HCT116 (cell line): ENCODE data around the gene PRR23A. TPM values are rescaled to one million over a fixed set of nuclear protein-coding genes. Genes with fewer than 3 reads are reported as not detected.

Experiments used
- ATAC-seq: fragments of 200-7000 bp; cut with Tn5 transposase; 2 replicates; pipeline ENCODE4 v1.9.1; 2020; ENCODE audit warnings: mild to moderate bottlenecking, moderate library complexity
- BruUV-seq: library from RNA; stranded (reverse); fragments of 400-500 nt; replicated peaks from 2 replicates; lab custom pipeline; 2021; lab: Mats Ljungman, UMichigan
- CTCF ChIA-PET: fragments of 300-600 bp; sonication (Branson Sonifier 250); formaldehyde crosslinking; loops from one replicate; lab custom pipeline; 2021; ENCODE audit warnings: antibody characterized with exemption; lab: Charles Lee
- POLR2A ChIA-PET: fragments of 300-600, 350-600 bp; sonication (Branson Sonifier 250); formaldehyde crosslinking; loops from one replicate; lab custom pipeline; 2021; ENCODE audit warnings: antibody characterized with exemption; lab: Charles Lee
- RAD21 ChIA-PET, 2 experiments: fragments of 300-600 bp; sonication (Branson Sonifier 250); formaldehyde crosslinking; loops; one replicate each; lab custom pipeline; 2023; ENCODE audit warnings: low total read pairs in 2 of 2; ENCODE audit not compliant: uncharacterized antibody in 2 of 2, unreplicated experiment in 2 of 2, low non-redundant PET in 1 of 2; lab: Charles Lee
- DNase-seq: peaks from one replicate; pipeline ENCODE4 v3.0.0-alpha.2; 2010; ENCODE audit warnings: low read depth, low spot score
- H2AFZ ChIP-seq: fragments of 200-600 bp; shearing (Covaris generic), sonication (generic); 2 replicates; pipeline ENCODE4 v1.6.1; 2017; ENCODE audit warnings: low read depth, mixed run types, mixed read lengths, antibody characterized with exemption, low read length; ENCODE audit not compliant: poor library complexity, severe bottlenecking
- H3K27ac ChIP-seq: 2 replicates; pipeline ENCODE4 v1.5.1; 2012; ENCODE audit warnings: low read depth, low read length
- H3K27me3 ChIP-seq: fragments of 200-600 bp; sonication (generic); 2 replicates; pipeline ENCODE4 v1.6.1; 2016; ENCODE audit warnings: mixed run types, low read length, mixed read lengths; ENCODE audit not compliant: insufficient read depth
- H3K36me3 ChIP-seq, 2 experiments: fragments of 200-500 bp in 1 of 2; fragments of 200-600 bp in 1 of 2; sonication (Bioruptor generic) in 1 of 2; sonication (generic) in 1 of 2; 2 replicates each; pipeline versions ENCODE4 v1.5.1 to v1.6.1; 2014 to 2016; ENCODE audit warnings: low read length in 2 of 2, inconsistent platforms in 1 of 2, mixed read lengths in 1 of 2, mixed run types in 1 of 2; ENCODE audit not compliant: insufficient read depth in 2 of 2, control insufficient read depth in 1 of 2
- H3K4me1 ChIP-seq, 2 experiments: fragments of 200-600 bp in 1 of 2; sonication (generic) in 1 of 2; 2 replicates each; pipeline versions ENCODE4 v1.5.1 to v1.6.1; 2012 to 2017; ENCODE audit warnings: low read length in 2 of 2, inconsistent platforms in 1 of 2, mild to moderate bottlenecking in 1 of 2, mixed read lengths in 1 of 2, mixed run types in 1 of 2, moderate library complexity in 1 of 2; ENCODE audit not compliant: insufficient read depth in 2 of 2, control insufficient read depth in 1 of 2
- H3K4me2 ChIP-seq: fragments of 200-600 bp; sonication (generic); 2 replicates; pipeline ENCODE4 v1.6.1; 2017; ENCODE audit warnings: mixed run types, low read length, mixed read lengths
- H3K4me3 ChIP-seq, 2 experiments: fragments of 200-600 bp in 1 of 2; sonication (generic) in 1 of 2; replicated peaks in 1 of 2; 2 replicates each; pipeline ENCODE4 v1.5.1; 2011 to 2016; ENCODE audit warnings: low read length in 2 of 2, control low read depth in 1 of 2, low read depth in 1 of 2, mild to moderate bottlenecking in 1 of 2, mixed read lengths in 1 of 2, mixed run types in 1 of 2
- H3K79me2 ChIP-seq: fragments of 200-600 bp; sonication (generic); 2 replicates; pipeline ENCODE4 v1.6.1; 2017; ENCODE audit warnings: mild to moderate bottlenecking, mixed run types, low read length, moderate library complexity, mixed read lengths; ENCODE audit not compliant: insufficient read depth
- H3K9ac ChIP-seq: fragments of 200-600 bp; sonication (generic); 2 replicates; pipeline ENCODE4 v1.6.1; 2016; ENCODE audit warnings: low read length, mixed read lengths
- H3K9me2 ChIP-seq: fragments of 200-600 bp; sonication (generic), shearing (Covaris generic); 2 replicates; pipeline ENCODE4 v1.6.1; 2017; ENCODE audit warnings: mixed run types, mild to moderate bottlenecking, moderate library complexity; ENCODE audit not compliant: insufficient read depth
- H3K9me3 ChIP-seq, 2 experiments: fragments of 200-500 bp in 1 of 2; fragments of 200-600 bp in 1 of 2; sonication (Bioruptor generic) in 1 of 2; sonication (generic) in 1 of 2; 2 replicates each; pipeline ENCODE4 v1.6.1; 2014 to 2017; ENCODE audit warnings: low read length in 2 of 2, mixed read lengths in 2 of 2, inconsistent platforms in 1 of 2, low read depth in 1 of 2, mild to moderate bottlenecking in 1 of 2, mixed run types in 1 of 2, moderate library complexity in 1 of 2; ENCODE audit not compliant: control insufficient read depth in 1 of 2, insufficient read depth in 1 of 2
- H4K20me1 ChIP-seq: fragments of 200-600 bp; sonication (generic), shearing (Covaris generic); 2 replicates; pipeline ENCODE4 v1.6.1; 2017; ENCODE audit warnings: mixed run types, mild to moderate bottlenecking, moderate library complexity; ENCODE audit not compliant: insufficient read depth
- CBX3 ChIP-seq: IDR thresholded peaks from 2 replicates; pipeline ENCODE4 v1.6.1; 2012; ENCODE audit warnings: low read depth
- EGR1 ChIP-seq: IDR thresholded peaks from 2 replicates; pipeline ENCODE4 v1.6.1; 2012; ENCODE audit warnings: low read depth
- ELF1 ChIP-seq: IDR thresholded peaks from 2 replicates; pipeline ENCODE4 v1.6.1; 2012; ENCODE audit warnings: low read depth, borderline replicate concordance
- EZH2 ChIP-seq: fragments of 200-600 bp; sonication (generic); IDR thresholded peaks from 2 replicates; pipeline ENCODE4 v1.6.1; 2017; ENCODE audit warnings: antibody characterized with exemption, mixed run types
- EZH2phosphoT487 ChIP-seq: fragments of 200-600 bp; IDR thresholded peaks from 2 replicates; pipeline ENCODE4 v1.6.1; 2018; ENCODE audit warnings: antibody characterized with exemption, borderline replicate concordance
- JUND ChIP-seq: IDR thresholded peaks from 2 replicates; pipeline ENCODE4 v1.6.1; 2012
- POLR2A ChIP-seq: IDR thresholded peaks from 2 replicates; pipeline ENCODE4 v1.7.0; 2011; ENCODE audit warnings: borderline replicate concordance; ENCODE audit not compliant: insufficient read depth, insufficient read length; ENCODE audit errors: extremely low read depth
- SRF ChIP-seq: IDR thresholded peaks from 2 replicates; pipeline ENCODE4 v1.6.1; 2012; ENCODE audit warnings: low read depth
- TCF7L2 ChIP-seq: IDR thresholded peaks from 2 replicates; pipeline ENCODE4 v1.7.0; 2011; ENCODE audit warnings: borderline replicate concordance, inconsistent platforms; ENCODE audit not compliant: insufficient read depth, insufficient read length; ENCODE audit errors: extremely low read depth
- ZFX ChIP-seq: fragments of 450-650 bp; IDR thresholded peaks from 2 replicates; pipeline ENCODE4 v1.6.1; 2017
- intact Hi-C: fragments of 100-400 bp; cut with micrococcal nuclease; formaldehyde crosslinking; loops from 2 replicates; pipeline ENCODE4 v1.10.0; 2022
- total RNA-seq: library from RNA; stranded (reverse); gene quantifications from one replicate; pipeline ENCODE4 v1.2.1, GENCODE V29; 2021; ENCODE audit not compliant: unreplicated experiment
- TF ChIP-seq, protein P1 (sequence below): IDR thresholded peaks from 2 replicates; pipeline ENCODE4 v1.6.1; 2012; ENCODE audit warnings: low read depth
- TF ChIP-seq, protein P2 (sequence below): IDR thresholded peaks from 2 replicates; pipeline ENCODE4 v1.6.1; 2012
- TF ChIP-seq, protein P3 (sequence below): IDR thresholded peaks from 2 replicates; pipeline ENCODE4 v1.6.1; 2011; ENCODE audit warnings: mild to moderate bottlenecking, low read length, moderate library complexity; ENCODE audit not compliant: insufficient replicate concordance; ENCODE audit errors: extremely low read depth

Gene PRR23A
- total RNA-seq, 1 experiment from 2014 or later: not detected

DNA sequence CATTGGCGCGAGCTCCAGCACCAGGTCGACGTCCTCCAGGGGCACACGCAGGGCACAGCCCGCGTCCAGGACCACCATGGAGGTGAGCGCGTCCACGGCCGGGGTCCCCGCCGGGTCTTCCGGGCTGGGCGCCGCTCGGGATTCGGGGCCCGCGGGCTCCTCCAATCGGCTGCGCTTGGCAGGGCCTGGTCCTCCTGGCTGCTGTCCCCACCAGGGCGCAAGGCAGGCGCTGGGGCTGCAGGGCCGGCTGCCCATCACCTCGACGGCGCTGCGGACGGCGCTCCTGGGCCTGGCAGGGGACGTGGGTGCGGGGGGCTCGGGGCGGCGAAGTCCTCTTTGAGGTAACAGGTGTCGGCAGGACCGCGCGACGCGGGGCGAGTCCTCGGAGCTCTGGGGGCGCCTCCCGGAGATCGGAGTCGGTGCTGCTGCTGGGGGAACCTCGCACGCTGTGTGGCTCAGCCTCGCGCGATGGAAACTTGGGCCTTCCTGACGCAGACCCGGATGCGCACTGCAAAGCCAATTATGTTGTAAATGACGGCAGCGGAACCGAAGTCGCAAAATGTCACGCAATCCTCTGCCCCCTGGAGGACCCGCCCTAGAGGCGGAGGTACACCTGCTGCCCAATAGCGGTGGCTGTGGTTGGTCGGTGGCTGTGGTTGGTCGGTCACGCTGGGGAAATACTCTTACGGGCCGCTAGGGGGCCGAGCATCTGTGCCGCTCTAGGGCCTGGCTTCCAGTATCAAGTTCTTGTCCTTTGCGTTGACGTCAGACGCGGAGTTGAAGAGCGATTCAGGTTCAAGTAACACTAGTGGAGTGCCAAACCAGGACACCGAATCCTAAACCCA is 38.5 kb upstream of the PRR23A start, which contains the start of gene PRR23C (continued):
- TF ChIP-seq EZH2: no peak
- TF ChIP-seq EGR1: no peak
- TF ChIP-seq, protein P1, sequence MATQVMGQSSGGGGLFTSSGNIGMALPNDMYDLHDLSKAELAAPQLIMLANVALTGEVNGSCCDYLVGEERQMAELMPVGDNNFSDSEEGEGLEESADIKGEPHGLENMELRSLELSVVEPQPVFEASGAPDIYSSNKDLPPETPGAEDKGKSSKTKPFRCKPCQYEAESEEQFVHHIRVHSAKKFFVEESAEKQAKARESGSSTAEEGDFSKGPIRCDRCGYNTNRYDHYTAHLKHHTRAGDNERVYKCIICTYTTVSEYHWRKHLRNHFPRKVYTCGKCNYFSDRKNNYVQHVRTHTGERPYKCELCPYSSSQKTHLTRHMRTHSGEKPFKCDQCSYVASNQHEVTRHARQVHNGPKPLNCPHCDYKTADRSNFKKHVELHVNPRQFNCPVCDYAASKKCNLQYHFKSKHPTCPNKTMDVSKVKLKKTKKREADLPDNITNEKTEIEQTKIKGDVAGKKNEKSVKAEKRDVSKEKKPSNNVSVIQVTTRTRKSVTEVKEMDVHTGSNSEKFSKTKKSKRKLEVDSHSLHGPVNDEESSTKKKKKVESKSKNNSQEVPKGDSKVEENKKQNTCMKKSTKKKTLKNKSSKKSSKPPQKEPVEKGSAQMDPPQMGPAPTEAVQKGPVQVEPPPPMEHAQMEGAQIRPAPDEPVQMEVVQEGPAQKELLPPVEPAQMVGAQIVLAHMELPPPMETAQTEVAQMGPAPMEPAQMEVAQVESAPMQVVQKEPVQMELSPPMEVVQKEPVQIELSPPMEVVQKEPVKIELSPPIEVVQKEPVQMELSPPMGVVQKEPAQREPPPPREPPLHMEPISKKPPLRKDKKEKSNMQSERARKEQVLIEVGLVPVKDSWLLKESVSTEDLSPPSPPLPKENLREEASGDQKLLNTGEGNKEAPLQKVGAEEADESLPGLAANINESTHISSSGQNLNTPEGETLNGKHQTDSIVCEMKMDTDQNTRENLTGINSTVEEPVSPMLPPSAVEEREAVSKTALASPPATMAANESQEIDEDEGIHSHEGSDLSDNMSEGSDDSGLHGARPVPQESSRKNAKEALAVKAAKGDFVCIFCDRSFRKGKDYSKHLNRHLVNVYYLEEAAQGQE: no peak
- TF ChIP-seq SRF: no peak
- no peak for TF ChIP-seq POLR2A
- no peak for TF ChIP-seq ZFX
- no peak for TF ChIP-seq EZH2phosphoT487
- TF ChIP-seq, protein P2, sequence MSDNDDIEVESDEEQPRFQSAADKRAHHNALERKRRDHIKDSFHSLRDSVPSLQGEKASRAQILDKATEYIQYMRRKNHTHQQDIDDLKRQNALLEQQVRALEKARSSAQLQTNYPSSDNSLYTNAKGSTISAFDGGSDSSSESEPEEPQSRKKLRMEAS: no peak

DNA sequence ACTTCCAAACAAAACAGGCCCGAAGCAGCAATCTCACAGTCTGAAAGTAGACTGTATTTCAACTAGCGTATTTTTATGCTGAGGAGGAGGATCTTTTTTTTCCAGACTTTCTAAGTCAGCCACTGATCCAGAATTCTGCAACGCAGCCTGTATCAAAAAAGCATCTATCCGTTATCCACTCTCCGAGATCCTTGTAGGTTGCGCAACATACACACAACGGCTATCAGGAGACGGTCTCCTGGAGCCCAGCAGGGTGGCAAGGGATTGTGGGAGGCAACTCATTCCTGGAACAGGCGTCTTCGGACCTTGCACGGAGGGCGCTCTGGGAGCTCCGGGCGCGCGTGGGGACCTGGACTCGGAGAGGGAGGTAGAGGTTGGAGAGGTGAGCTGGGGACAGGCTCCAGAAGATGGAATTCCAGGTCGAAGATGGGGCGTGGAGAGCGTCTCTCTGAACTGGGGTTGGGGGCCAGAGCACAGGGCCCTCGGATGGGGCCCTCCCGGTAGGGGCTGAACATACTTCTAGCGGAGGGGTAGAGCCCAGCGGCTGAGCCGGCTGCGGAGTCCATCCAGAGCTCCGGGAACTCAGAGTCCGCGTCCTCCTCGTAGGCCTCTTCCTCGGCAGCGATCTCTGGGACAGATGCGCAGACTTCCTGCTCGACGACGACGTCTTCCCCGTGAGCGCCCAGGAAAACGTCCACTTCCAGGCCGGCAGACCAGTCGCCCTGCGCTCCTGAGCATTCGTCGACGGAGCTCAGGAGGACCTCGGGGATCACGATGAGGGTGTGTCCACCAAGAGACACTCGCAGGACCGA is 37.7 kb upstream of the PRR23A start:
- no peaks in the 10 kb centered on the region for H3K27me3 ChIP-seq
- no peak overlapping the region for H3K4me3 ChIP-seq
- no peaks in the 10 kb centered on the region for H3K79me2 ChIP-seq
- ATAC-seq: no peak
- no peaks in the 10 kb centered on the region for H3K36me3 ChIP-seq
- RAD21 ChIA-PET: no interaction called here
- no peak for DNase-seq
- H3K9ac ChIP-seq: no peak overlapping the region
- H3K9me3 ChIP-seq: no peaks in the 10 kb centered on the region
- intact Hi-C loops: no loop called here
- no peak overlapping the region for H2AFZ ChIP-seq
- no peaks in the 10 kb centered on the region for H4K20me1 ChIP-seq
- no TSS peak for BruUV-seq
- no peak overlapping the region for H3K27ac ChIP-seq
- no peaks in the 10 kb centered on the region for H3K4me1 ChIP-seq
- no peaks in the 10 kb centered on the region for H3K9me2 ChIP-seq
- CTCF ChIA-PET: no interaction called here
- no peak overlapping the region for H3K4me2 ChIP-seq
- POLR2A ChIA-PET: no interaction called here
- TF ChIP-seq, protein P3, sequence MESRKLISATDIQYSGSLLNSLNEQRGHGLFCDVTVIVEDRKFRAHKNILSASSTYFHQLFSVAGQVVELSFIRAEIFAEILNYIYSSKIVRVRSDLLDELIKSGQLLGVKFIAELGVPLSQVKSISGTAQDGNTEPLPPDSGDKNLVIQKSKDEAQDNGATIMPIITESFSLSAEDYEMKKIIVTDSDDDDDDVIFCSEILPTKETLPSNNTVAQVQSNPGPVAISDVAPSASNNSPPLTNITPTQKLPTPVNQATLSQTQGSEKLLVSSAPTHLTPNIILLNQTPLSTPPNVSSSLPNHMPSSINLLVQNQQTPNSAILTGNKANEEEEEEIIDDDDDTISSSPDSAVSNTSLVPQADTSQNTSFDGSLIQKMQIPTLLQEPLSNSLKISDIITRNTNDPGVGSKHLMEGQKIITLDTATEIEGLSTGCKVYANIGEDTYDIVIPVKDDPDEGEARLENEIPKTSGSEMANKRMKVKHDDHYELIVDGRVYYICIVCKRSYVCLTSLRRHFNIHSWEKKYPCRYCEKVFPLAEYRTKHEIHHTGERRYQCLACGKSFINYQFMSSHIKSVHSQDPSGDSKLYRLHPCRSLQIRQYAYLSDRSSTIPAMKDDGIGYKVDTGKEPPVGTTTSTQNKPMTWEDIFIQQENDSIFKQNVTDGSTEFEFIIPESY: no peak
- TF ChIP-seq TCF7L2 (no peak), EZH2phosphoT487 (no peak), ELF1 (no peak), CBX3 (no peak), JUND (no peak)
- TF ChIP-seq, protein P1: no peak
